GM19043 (cell line): ENCODE measurements around the gene COX20.
"Not testable (repeated sequence)": the region's sequence is repeated elsewhere in the genome, so short reads cannot be mapped to it uniquely, and the experiment has no call there.

Source experiments
- ATAC-seq: cut with Tn5 transposase; IDR thresholded peaks from one replicate; pipeline ENCODE4 v1.9.1; 2021; ENCODE audit warnings: low read depth; ENCODE audit not compliant: unreplicated experiment

COX20 gene, protein sequence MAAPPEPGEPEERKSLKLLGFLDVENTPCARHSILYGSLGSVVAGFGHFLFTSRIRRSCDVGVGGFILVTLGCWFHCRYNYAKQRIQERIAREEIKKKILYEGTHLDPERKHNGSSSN

GRCh38 chr1:244835276-244836134 lies at the start of gene COX20:
Gene COX20 (plus strand): TSS chr1:244835658. CDS start chr1:244835715, 57 bp downstream.
- peak; percentile 46 for ATAC-seq

GRCh38 chr1:244788493-244789275 lies 46.8 kb upstream of the COX20 start:
- no peak for ATAC-seq

- no peak for ATAC-seq
Measured at GRCh38 chr1:244789276-244789580, 46.2 kb upstream of the COX20 start.

GRCh38 chr1:244789731-244790130 lies 45.7 kb upstream of the COX20 start:
- no peak for ATAC-seq

- ATAC-seq = no peak
Measured at GRCh38 chr1:244791061-244791460, 44.4 kb upstream of the COX20 start.

GRCh38 chr1:244792188-244792850 lies 43.1 kb upstream of the COX20 start:
- no peak for ATAC-seq

DNA sequence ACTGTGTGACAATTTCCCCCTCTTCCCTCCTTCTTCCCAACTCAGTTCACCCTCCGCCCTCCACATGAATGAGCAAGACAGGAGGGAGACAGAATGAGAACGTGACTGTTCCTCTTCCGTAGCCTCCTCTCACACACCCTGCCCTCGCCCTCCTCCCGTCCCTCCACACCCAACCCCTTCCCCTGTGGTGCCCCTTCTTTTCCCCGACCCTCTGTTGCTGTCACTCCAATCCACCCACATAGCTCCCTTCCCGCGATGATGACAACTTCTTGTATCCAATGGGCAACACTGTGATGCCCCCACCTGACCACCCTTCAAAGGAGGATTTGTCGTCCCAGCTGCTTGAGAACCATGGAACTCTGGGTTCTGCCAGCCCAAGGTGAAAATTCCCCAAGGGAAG lies 41.4 kb upstream of the COX20 start:
- ATAC-seq = no peak

GRCh38 chr1:244794516-244794915 lies 40.9 kb upstream of the COX20 start:
- not testable (repeated sequence) for ATAC-seq

DNA sequence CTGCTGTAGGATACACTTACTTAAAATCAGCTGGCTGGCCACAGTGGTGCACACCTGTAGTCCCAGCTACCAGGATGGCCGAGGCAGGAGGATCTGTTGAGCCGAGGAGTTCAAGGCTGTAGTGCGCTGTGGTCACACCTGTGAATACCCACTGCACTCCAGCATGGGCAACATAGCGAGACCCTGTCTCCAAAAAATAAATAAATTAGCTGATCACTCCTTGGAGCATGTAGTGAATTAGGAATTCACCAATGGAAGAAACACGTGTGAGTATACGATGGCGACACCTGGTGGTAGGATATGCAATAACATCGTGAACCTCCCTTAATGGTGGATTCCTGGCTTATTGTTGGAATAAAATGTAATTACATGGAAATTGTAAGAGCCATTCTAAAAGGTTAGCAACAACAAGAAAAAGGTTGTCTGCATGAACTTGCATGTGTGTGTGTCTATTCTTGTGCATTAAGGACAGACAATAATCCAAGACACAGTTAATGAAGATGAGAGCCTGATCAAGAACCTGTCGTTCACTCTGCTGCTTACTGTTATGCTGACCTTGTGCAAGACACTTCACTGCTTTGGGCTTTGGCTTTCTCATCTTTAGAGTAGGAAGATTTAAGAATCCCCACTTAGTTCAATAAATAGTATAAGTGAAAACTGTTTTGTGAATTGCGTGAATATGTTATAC lies 38.6 kb upstream of the COX20 start:
- no peak for ATAC-seq

GRCh38 chr1:244800821-244801220 lies 34.6 kb upstream of the COX20 start:
- ATAC-seq = no peak

DNA sequence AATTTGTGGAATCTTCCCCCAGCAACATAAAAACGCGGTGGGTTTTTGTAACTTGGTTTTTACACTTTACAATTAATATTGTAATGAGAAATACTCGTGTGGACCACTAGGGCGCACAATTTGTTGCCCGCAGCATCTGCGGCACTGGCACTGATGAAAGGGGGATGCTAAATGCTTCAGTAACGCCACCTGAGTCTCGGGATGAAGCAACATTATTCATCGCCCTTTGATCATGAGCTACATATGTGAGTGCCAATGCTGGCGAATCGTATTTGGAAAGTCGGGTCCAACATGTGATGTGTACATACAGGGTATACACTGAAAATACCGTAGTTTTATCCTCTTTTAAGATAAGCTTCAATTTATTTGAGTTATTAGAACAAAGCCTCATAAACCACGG lies 34.2 kb upstream of the COX20 start:
- ATAC-seq = peak; percentile 60

- no peak for ATAC-seq
Measured at GRCh38 chr1:244802041-244802440, 33.4 kb upstream of the COX20 start.

GRCh38 chr1:244802556-244803239 lies 32.8 kb upstream of the COX20 start:
- ATAC-seq = no peak

DNA sequence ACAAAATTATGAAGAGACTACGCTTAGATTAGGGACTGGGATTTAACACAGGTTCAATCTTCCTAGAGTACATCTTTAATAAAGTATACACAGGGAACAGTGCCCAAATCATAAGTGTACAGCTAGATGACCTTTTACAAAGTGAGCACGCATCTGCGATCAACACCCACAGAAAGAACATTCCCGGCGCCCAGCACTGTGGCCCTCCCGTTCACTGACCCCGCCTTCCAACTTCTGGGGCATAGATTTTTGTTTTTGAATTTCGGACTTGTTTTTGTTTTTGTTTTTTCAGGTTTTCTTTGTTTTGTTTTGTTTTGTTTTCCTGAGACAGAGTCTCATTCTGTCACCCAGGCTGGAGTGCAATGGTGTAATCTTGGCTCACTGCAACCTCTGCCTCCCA lies 30.6 kb upstream of the COX20 start:
- no peak for ATAC-seq

- no peak for ATAC-seq
Measured at GRCh38 chr1:244807138-244807537, 28.3 kb upstream of the COX20 start.

DNA sequence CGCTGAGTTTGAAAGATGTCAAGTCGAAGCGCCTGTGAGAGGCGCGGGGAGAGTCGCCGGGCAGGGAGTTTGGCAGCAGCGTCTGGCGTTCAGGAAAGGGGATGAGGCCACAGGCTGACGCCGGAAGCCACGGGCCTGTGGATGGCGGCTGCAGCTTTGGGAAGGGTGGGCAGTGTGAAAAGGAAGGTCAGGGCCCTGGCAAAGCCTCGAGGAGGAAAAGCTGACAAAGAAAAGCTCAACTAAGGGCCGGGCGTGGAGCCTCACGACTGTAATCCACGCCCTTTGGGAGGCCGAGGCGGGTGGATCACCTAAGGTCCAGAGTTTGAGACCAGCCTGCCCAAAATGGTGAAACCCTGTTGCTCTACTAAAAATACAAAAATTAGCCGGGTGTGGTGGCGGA lies 25.2 kb upstream of the COX20 start:
- no peak for ATAC-seq

DNA sequence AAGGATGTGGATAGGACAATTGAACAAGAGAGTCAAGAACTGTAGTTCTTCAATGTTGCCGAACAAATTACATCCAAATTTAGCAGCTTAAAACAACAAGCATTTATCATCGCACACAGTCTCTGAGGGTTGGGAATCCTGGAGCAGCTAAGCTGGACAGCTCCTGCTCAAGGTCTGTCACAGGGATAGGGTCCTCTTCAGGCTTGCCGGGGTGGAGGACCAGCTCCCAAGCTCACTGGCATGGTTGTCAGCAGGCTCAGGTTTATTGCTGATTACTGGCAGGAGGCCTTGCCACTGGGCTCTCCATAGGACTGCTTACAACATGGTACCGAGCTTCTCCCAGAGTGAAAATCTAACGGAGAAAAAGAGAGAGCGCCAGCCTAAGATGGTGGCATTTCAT lies 22.1 kb upstream of the COX20 start:
- no peak for ATAC-seq

GRCh38 chr1:244815600-244816099 lies 19.8 kb upstream of the COX20 start:
- no peak for ATAC-seq

DNA sequence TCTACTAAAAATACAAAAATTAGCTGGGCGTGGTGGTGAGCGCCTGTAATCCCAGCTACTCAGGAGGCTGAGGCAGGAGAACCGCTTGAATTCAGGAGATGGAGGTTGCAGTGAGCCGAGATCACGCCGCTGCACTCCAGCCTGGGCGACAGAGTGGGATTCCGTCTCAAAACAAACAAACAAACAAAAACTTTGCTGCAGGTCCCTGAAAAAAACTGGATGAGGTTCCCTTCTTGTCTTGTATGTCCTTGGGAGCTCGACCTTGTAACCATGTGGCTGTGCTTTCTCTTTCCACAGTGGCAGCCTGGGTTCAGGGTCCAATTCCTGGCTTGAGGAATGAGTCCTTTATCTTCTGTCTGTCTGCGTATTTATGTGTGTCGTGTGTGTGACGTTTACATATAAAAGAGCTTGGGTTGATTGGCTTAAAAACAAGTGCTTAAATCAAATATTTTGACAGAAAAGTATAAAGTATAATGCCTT lies 18.0 kb upstream of the COX20 start:
- no peak for ATAC-seq

DNA sequence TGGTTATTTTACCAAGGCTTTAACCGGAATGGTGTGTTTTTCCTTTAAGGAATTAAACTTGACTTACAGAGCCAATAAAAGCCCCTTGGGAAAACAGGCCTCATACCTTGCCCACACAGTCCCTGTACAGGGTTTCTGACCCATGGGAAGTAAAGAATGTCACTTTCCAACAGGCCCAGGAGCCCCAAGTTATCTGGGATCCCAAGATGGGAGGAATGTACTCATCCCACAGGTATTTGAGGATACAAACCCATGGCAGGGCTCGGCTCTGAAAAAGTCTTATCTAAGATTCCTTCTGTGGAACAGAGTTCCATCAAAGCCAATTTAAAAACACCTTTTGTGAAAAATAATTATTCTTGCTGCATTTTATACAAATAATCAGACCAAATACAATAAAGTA lies 15.3 kb upstream of the COX20 start:
- no peak for ATAC-seq
